ENCODE data around the gene RMRP.

- TF ChIP-seq CTCF (conservative IDR thresholded peaks at IDR 0.05; ENCODE audit: low read depth, low read length): no peak
- no peak for TF ChIP-seq RAD21 (IDR thresholded peaks at IDR 0.05; ENCODE audit: low read length)
- TF ChIP-seq MAFK (IDR thresholded peaks at IDR 0.05; ENCODE audit: low read depth, low read length): no peak
- no peak for TF ChIP-seq BHLHE40 (IDR thresholded peaks at IDR 0.05; ENCODE audit: low read depth, low read length)
- no peak for TF ChIP-seq RCOR1 (IDR thresholded peaks at IDR 0.05; ENCODE audit: insufficient replicate concordance, low read length)
- no peak for TF ChIP-seq FOS (IDR thresholded peaks at IDR 0.05; ENCODE audit: low read depth, low read length)
- TF ChIP-seq POLR2A (IDR thresholded peaks at IDR 0.05; ENCODE audit: low read depth, low read length): peak; percentile 35; the same call in 1 of the 2 replicates
- TF ChIP-seq CEBPB (IDR thresholded peaks at IDR 0.05; ENCODE audit: low read depth, low read length): peak; percentile 46
- no peak for TF ChIP-seq MXI1 (IDR thresholded peaks at IDR 0.05; ENCODE audit: borderline replicate concordance, low read depth, low read length)
Measured at GRCh38 chr9:35690614-35691333, 33.0 kb upstream of the RMRP start.
